B cell (primary cell): ENCODE results near the gene RNF19B.

ENCODE experiments used
- CTCF ChIP-seq: fragments of 200-600 bp; IDR thresholded peaks from one replicate; pipeline ENCODE4 v1.8.0; 2022; ENCODE audit warnings: antibody characterized with exemption, mild to moderate bottlenecking
- EZH2 ChIP-seq: IDR thresholded peaks from 2 replicates; pipeline ENCODE4 v1.6.1; 2012; ENCODE audit warnings: borderline replicate concordance, low read depth, mild to moderate bottlenecking, moderate library complexity, low read length; ENCODE audit not compliant: insufficient read depth, poor library complexity, severe bottlenecking

GRCh38 chr1:32906654-32907053 is 58.0 kb downstream of the RNF19B start:
- TF ChIP-seq CTCF: no peak
- TF ChIP-seq EZH2: no peak
